HepG2 (cell line): ENCODE results near the gene KCNJ2. TPM values are rescaled to one million over a fixed set of nuclear protein-coding genes. Genes with fewer than 3 reads are reported as not detected.

Experiments
- ATAC-seq: fragments of 200-7000 bp; cut with Tn5 transposase; 3 replicates; pipeline ENCODE4 v1.9.1; 2020; ENCODE audit warnings: mild to moderate bottlenecking, moderate library complexity
- BruUV-seq: library from RNA; stranded (reverse); fragments of 400-500 nt; replicated peaks from 2 replicates; lab custom pipeline; 2021; lab: Mats Ljungman, UMichigan
- CTCF ChIA-PET: fragments of 300-600 bp; formaldehyde crosslinking; extraction: SDS; loops from one replicate; lab custom pipeline; 2021; ENCODE audit warnings: low total read pairs, inconsistent platforms, low intra/inter-chr PET ratio; lab: Yijun Ruan, JAX
- POLR2A ChIA-PET: fragments of 350-600 bp; sonication (Branson Sonifier 250); formaldehyde crosslinking; loops from one replicate; lab custom pipeline; 2020; ENCODE audit warnings: antibody characterized with exemption, inconsistent platforms; lab: Yijun Ruan, JAX
- DNase-seq: peaks from one replicate; pipeline ENCODE4 v3.0.0-alpha.2; 2015; ENCODE audit warnings: low spot score
- FAIRE-seq: peaks from 3 replicates; lab custom pipeline; 2011; peaks lifted over from hg19 to GRCh38; lab: Jason Lieb, UNC
- H2AFZ ChIP-seq: one replicate; pipeline ENCODE4 v1.6.1; 2011; ENCODE audit warnings: low read length, inconsistent platforms
- H3K27ac ChIP-seq: fragments of 300-600 bp; 3 replicates; pipeline ENCODE4 v1.8.0; 2011; ENCODE audit warnings: mixed run types, mild to moderate bottlenecking, mixed read lengths, low read length, inconsistent platforms; ENCODE audit not compliant: insufficient read depth; ENCODE audit errors: extremely low read length
- H3K27me3 ChIP-seq, 2 experiments: fragments of 200-600 bp in 1 of 2; 2 replicates in 1 of 2; 3 replicates in 1 of 2; pipeline versions ENCODE4 v1.6.0 to v1.8.0; 2011; ENCODE audit warnings: low read length in 2 of 2, mild to moderate bottlenecking in 2 of 2, moderate library complexity in 2 of 2, inconsistent platforms in 1 of 2; ENCODE audit not compliant: insufficient read depth in 2 of 2, control insufficient read depth in 1 of 2
- H3K36me3 ChIP-seq, 2 experiments: fragments of 200-600 bp in 1 of 2; replicated peaks in 1 of 2; 2 replicates in 1 of 2; 3 replicates in 1 of 2; pipeline versions ENCODE4 v1.5.1 to v1.8.0; 2011; ENCODE audit warnings: low read length in 2 of 2, inconsistent platforms in 1 of 2; ENCODE audit not compliant: insufficient read depth in 2 of 2, control insufficient read depth in 1 of 2
- H3K4me1 ChIP-seq: 2 replicates; pipeline ENCODE4 v1.5.1; 2012; ENCODE audit warnings: low read length, inconsistent platforms; ENCODE audit not compliant: insufficient read depth
- H3K4me2 ChIP-seq: 2 replicates; pipeline ENCODE4 v1.6.0; 2011; ENCODE audit warnings: low read depth, low read length, inconsistent platforms
- H3K4me3 ChIP-seq, 3 experiments: fragments of 200-600 bp in 1 of 3; sonication (generic), shearing (Covaris generic) in 1 of 3; replicated peaks in 1 of 3; 2 replicates each; pipeline ENCODE4 v1.5.1; 2011 to 2016; ENCODE audit warnings: low read length in 3 of 3, inconsistent platforms in 2 of 3, low read depth in 2 of 3, mild to moderate bottlenecking in 2 of 3, control low read depth in 1 of 3, mixed read lengths in 1 of 3; ENCODE audit not compliant: insufficient read depth in 1 of 3
- H3K79me2 ChIP-seq: one replicate; pipeline ENCODE4 v1.6.1; 2011; ENCODE audit warnings: low read length, inconsistent platforms; ENCODE audit not compliant: insufficient read depth
- H3K9ac ChIP-seq: 2 replicates; pipeline ENCODE4 v1.6.0; 2011; ENCODE audit warnings: mild to moderate bottlenecking, low read depth, low read length, inconsistent platforms; ENCODE audit not compliant: insufficient read depth
- H3K9me3 ChIP-seq: 2 replicates; pipeline ENCODE4 v1.5.1; 2012; ENCODE audit warnings: mild to moderate bottlenecking, low read length
- H4K20me1 ChIP-seq: 2 replicates; pipeline ENCODE4 v1.6.0; 2011; ENCODE audit warnings: inconsistent platforms, mild to moderate bottlenecking, low read length, moderate library complexity; ENCODE audit not compliant: insufficient read depth
- HMG20B ChIP-seq: conservative IDR thresholded peaks from 2 replicates; pipeline ENCODE4 v1.6.1; 2016; ENCODE audit warnings: missing genetic modification reagents, missing compliant biosample characterization
- NKX3-1 ChIP-seq: sonication (generic); formaldehyde crosslinking; IDR thresholded peaks from 2 replicates; pipeline ENCODE4 v1.5.0; 2020; ENCODE audit warnings: missing genetic modification reagents
- PAX8 ChIP-seq: sonication (generic); formaldehyde crosslinking; IDR thresholded peaks from 2 replicates; pipeline ENCODE4 v1.8.0; 2022; ENCODE audit warnings: mild to moderate bottlenecking, missing genetic modification reagents, borderline replicate concordance
- PPARG ChIP-seq: conservative IDR thresholded peaks from 2 replicates; pipeline ENCODE4 v1.6.1; 2016; ENCODE audit warnings: missing biosample characterization, missing genetic modification reagents
- RAD51 ChIP-seq: fragments of 450-650 bp; IDR thresholded peaks from 2 replicates; pipeline ENCODE4 v1.6.1; 2016; ENCODE audit warnings: borderline replicate concordance
- RFX3 ChIP-seq: IDR thresholded peaks from 2 replicates; pipeline ENCODE4 v1.6.1; 2016; ENCODE audit warnings: missing biosample characterization, missing genetic modification reagents
- ZNF33A ChIP-seq: sonication (generic); formaldehyde crosslinking; IDR thresholded peaks from 2 replicates; pipeline ENCODE4 v1.5.1; 2020; ENCODE audit warnings: missing genetic modification reagents, mild to moderate bottlenecking, moderate library complexity, borderline replicate concordance
- WGBS: methylation state at CpG from one replicate; pipeline ENCODE4 v1.1.6; 2017; ENCODE audit warnings: low lambda C conversion rate; 5-methylcytosine and 5-hydroxymethylcytosine counted together
- in situ Hi-C: cut with HindIII; loops from 2 replicates; pipeline ENCODE4 v1.10.0; 2017; ENCODE audit warnings: low pct_unique_long_range_greater_than_20kb; ENCODE audit not compliant: extremely low pct_ligation_motif_present
- intact Hi-C: fragments of 100-400 bp; cut with micrococcal nuclease; formaldehyde crosslinking; loops from one replicate; pipeline ENCODE4 v1.10.0; 2022; ENCODE audit not compliant: unreplicated experiment
- polyA plus RNA-seq, 8 experiments: library from polyadenylated mRNA; depleted of rRNA in 3 of 8; stranded (reverse) in 7 of 8; unstranded in 1 of 8; fragments of >200 nt; fragmentation: Illumina TruSeq in 4 of 8; extraction: Trizol in 4 of 8; gene quantifications; 2 replicates each; pipeline versions ENCODE4 v1.2.1 to v1.2.3, GENCODE V29; 2011 to 2016; ENCODE audit warnings: low read depth in 4 of 8, missing spikeins in 1 of 8, mixed read lengths in 1 of 8; ENCODE audit not compliant: insufficient read depth in 1 of 8
- total RNA-seq, 5 experiments: library from RNA; depleted of rRNA; stranded (reverse); fragments of >200 nt; fragmentation: Illumina TruSeq; extraction: Trizol; gene quantifications; 2 replicates each; pipeline ENCODE4 v1.2.3, GENCODE V29; 2016; ENCODE audit warnings: low read depth in 1 of 5
- TF ChIP-seq, protein P1 (sequence below): sonication (generic); formaldehyde crosslinking; IDR thresholded peaks from 2 replicates; pipeline ENCODE4 v1.5.0; 2020; ENCODE audit warnings: missing genetic modification reagents
- TF ChIP-seq, protein P2 (sequence below): sonication (generic); formaldehyde crosslinking; conservative IDR thresholded peaks from 2 replicates; pipeline ENCODE4 v1.5.0; 2020; ENCODE audit warnings: missing genetic modification reagents

KCNJ2 gene
- total and polyA plus RNA-seq, 2 of the 13 experiments (the other 11 are each of a cell fraction or from before 2014, with no cell fraction given) = not detected

GRCh38 chr17:70161519-70161918 is 7.8 kb upstream of the KCNJ2 start:
- CTCF ChIA-PET = no interaction called here
- no peaks in the 10 kb centered on the region for H3K9me3 ChIP-seq
- no peaks in the 10 kb centered on the region for H3K79me2 ChIP-seq
- no peak overlapping the region for H3K9ac ChIP-seq
- POLR2A ChIA-PET = no interaction called here
- H3K4me2 ChIP-seq = no peak overlapping the region
- no peaks in the 10 kb centered on the region for H3K4me1 ChIP-seq
- H3K36me3 ChIP-seq = no peaks in the 10 kb centered on the region
- H4K20me1 ChIP-seq = no peaks in the 10 kb centered on the region
- TF ChIP-seq NKX3-1 (CRISPR knock-in tag) (no peak), RAD51 (no peak), HMG20B (no peak), RFX3 (CRISPR knock-in tag) (no peak), PPARG (CRISPR knock-in tag) (no peak), ZNF33A (no peak), PAX8 (CRISPR knock-in tag) (no peak)
- TF ChIP-seq, protein P1, sequence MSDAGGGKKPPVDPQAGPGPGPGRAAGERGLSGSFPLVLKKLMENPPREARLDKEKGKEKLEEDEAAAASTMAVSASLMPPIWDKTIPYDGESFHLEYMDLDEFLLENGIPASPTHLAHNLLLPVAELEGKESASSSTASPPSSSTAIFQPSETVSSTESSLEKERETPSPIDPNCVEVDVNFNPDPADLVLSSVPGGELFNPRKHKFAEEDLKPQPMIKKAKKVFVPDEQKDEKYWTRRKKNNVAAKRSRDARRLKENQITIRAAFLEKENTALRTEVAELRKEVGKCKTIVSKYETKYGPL (CRISPR knock-in tag) = no peak
- TF ChIP-seq, protein P2, sequence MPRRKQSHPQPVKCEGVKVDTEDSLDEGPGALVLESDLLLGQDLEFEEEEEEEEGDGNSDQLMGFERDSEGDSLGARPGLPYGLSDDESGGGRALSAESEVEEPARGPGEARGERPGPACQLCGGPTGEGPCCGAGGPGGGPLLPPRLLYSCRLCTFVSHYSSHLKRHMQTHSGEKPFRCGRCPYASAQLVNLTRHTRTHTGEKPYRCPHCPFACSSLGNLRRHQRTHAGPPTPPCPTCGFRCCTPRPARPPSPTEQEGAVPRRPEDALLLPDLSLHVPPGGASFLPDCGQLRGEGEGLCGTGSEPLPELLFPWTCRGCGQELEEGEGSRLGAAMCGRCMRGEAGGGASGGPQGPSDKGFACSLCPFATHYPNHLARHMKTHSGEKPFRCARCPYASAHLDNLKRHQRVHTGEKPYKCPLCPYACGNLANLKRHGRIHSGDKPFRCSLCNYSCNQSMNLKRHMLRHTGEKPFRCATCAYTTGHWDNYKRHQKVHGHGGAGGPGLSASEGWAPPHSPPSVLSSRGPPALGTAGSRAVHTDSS (CRISPR knock-in tag) = no peak
- H3K4me3 ChIP-seq = no peak overlapping the region
- ATAC-seq (no peak), DNase-seq (no peak), FAIRE-seq (no peak)
- H2AFZ ChIP-seq = no peak overlapping the region
- H3K27ac ChIP-seq = no peak overlapping the region
- intact Hi-C loops = no loop called here
- no peaks in the 10 kb centered on the region for H3K27me3 ChIP-seq
- in situ Hi-C loops = no loop called here
- WGBS = 4% methylated on average over 1 of the region's 1 CpG
- BruUV-seq = no TSS peak
